Fibroblast of lung (primary cell): ENCODE results near the gene ITFG2. TPM values are rescaled to one million over a fixed set of nuclear protein-coding genes. Genes with fewer than 3 reads are reported as not detected.

Experiments
- DNase-seq, 2 donors: peaks; one replicate each; pipeline versions ENCODE4 v3.0.0 to v3.0.0-alpha.2; 2010; ENCODE audit warnings: low read depth in 2 of 2
- H2AFZ ChIP-seq: 2 replicates; pipeline ENCODE4 v1.5.1; 2012; ENCODE audit warnings: low read length, control low read depth, inconsistent platforms
- H3K27ac ChIP-seq: 2 replicates; pipeline ENCODE4 v1.5.1; 2011; ENCODE audit warnings: low read length, control low read depth; ENCODE audit not compliant: insufficient read depth
- H3K27me3 ChIP-seq: 2 replicates; pipeline ENCODE4 v1.5.1; 2011; ENCODE audit warnings: mild to moderate bottlenecking, low read length; ENCODE audit not compliant: control insufficient read depth, insufficient read depth
- H3K36me3 ChIP-seq: 2 replicates; pipeline ENCODE4 v1.5.1; 2011; ENCODE audit warnings: low read length; ENCODE audit not compliant: control insufficient read depth, insufficient read depth
- H3K4me1 ChIP-seq: 2 replicates; pipeline ENCODE4 v1.5.1; 2011; ENCODE audit warnings: low read length; ENCODE audit not compliant: control insufficient read depth, insufficient read depth; ENCODE audit errors: extremely low read depth
- H3K4me2 ChIP-seq: 2 replicates; pipeline ENCODE4 v1.5.1; 2011; ENCODE audit warnings: low read length, control low read depth; ENCODE audit not compliant: insufficient read depth; ENCODE audit errors: extremely low read depth
- H3K4me3 ChIP-seq, 4 experiments: fragments of 200-600 bp in 1 of 4; sonication (generic) in 1 of 4; replicated peaks in 1 of 4; 2 replicates each; pipeline ENCODE4 v1.5.1; 2011 to 2016; ENCODE audit warnings: low read length in 4 of 4, low read depth in 3 of 4, mild to moderate bottlenecking in 3 of 4, control low read depth in 2 of 4, inconsistent platforms in 1 of 4, mixed read lengths in 1 of 4; ENCODE audit not compliant: insufficient read depth in 1 of 4; ENCODE audit errors: control extremely low read depth in 1 of 4
- H3K79me2 ChIP-seq: 2 replicates; pipeline ENCODE4 v1.5.1; 2012; ENCODE audit warnings: mild to moderate bottlenecking, low read length, inconsistent platforms; ENCODE audit not compliant: control insufficient read depth, insufficient read depth
- H3K9ac ChIP-seq: 2 replicates; pipeline ENCODE4 v1.5.1; 2011; ENCODE audit warnings: mild to moderate bottlenecking, low read length, control low read depth; ENCODE audit not compliant: insufficient read depth
- H3K9me3 ChIP-seq: 2 replicates; pipeline ENCODE4 v1.5.1; 2012; ENCODE audit warnings: low read depth, low read length; ENCODE audit not compliant: control insufficient read depth, insufficient read depth
- H4K20me1 ChIP-seq: 2 replicates; pipeline ENCODE4 v1.5.1; 2011; ENCODE audit warnings: low read length; ENCODE audit not compliant: control insufficient read depth, insufficient read depth; ENCODE audit errors: extremely low read depth
- EZH2 ChIP-seq: IDR thresholded peaks from 2 replicates; pipeline ENCODE4 v1.5.1; 2012; ENCODE audit warnings: low read length, control low read depth, mild to moderate bottlenecking; ENCODE audit errors: missing control alignments
- polyA plus RNA-seq, 2 donors: library from polyadenylated mRNA; depleted of rRNA in 1 of 2; stranded (reverse) in 1 of 2; unstranded in 1 of 2; fragments of >200 nt; gene quantifications; 2 replicates each; pipeline ENCODE4 v1.2.1, GENCODE V29; 2011 to 2012; ENCODE audit warnings: missing spikeins in 1 of 2
- total RNA-seq: library from RNA; depleted of rRNA; stranded (reverse); fragments of >200 nt; gene quantifications from 2 replicates; pipeline ENCODE4 v1.2.1, GENCODE V29; 2014
- TF ChIP-seq, protein P1 (sequence below), 2 donors: IDR thresholded peaks in 1 of 2; conservative IDR thresholded peaks in 1 of 2; 1 replicate in 1 of 2; 2 replicates in 1 of 2; pipeline ENCODE4 v1.5.1; 2011 to 2012; ENCODE audit warnings: low read length in 2 of 2, control low read depth in 1 of 2, inconsistent platforms in 1 of 2, low read depth in 1 of 2, mild to moderate bottlenecking in 1 of 2

The ITFG2 gene
- total and polyA plus RNA-seq, 2 donors (not counting 1 experiment from before 2014, with no cell fraction given), result 13.5 to 18.2 TPM

DNA sequence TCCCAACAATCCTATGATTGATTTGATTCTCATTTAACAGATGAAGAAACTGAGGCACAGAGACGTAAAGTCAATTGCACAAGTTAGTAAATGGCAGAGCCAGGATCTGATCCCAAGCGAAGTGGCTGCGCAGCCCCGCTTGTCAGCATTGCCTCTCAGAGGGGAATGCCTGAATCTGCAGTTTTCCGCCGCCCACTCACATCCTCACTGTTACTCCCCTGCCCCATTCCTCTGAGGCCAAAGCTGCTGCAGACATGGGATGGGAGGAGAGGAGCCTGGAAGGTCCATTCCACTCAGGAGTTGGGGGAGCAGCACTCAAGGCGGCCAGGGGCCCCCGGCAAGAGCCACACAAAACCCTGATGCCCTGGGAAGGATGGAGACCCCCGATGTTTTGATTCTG, 21.3 kb downstream of the ITFG2 start:
- peak in 1 of 2 donors; percentile 32 for DNase-seq
- Histone ChIP-seq H3K36me3 (no peaks in the 10 kb centered on the region), H2AFZ (no peak overlapping the region), H3K4me3 (no peak overlapping the region), H3K4me2 (no peak overlapping the region), H3K9ac (no peak overlapping the region), H3K27me3 (no peaks in the 10 kb centered on the region), H3K9me3 (no peaks in the 10 kb centered on the region), H3K79me2 (no peaks in the 10 kb centered on the region), H3K27ac (no peak overlapping the region), H4K20me1 (no peaks in the 10 kb centered on the region), H3K4me1 (no peaks in the 10 kb centered on the region)
- TF ChIP-seq, protein P1, sequence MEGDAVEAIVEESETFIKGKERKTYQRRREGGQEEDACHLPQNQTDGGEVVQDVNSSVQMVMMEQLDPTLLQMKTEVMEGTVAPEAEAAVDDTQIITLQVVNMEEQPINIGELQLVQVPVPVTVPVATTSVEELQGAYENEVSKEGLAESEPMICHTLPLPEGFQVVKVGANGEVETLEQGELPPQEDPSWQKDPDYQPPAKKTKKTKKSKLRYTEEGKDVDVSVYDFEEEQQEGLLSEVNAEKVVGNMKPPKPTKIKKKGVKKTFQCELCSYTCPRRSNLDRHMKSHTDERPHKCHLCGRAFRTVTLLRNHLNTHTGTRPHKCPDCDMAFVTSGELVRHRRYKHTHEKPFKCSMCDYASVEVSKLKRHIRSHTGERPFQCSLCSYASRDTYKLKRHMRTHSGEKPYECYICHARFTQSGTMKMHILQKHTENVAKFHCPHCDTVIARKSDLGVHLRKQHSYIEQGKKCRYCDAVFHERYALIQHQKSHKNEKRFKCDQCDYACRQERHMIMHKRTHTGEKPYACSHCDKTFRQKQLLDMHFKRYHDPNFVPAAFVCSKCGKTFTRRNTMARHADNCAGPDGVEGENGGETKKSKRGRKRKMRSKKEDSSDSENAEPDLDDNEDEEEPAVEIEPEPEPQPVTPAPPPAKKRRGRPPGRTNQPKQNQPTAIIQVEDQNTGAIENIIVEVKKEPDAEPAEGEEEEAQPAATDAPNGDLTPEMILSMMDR (conservative IDR thresholded peaks at IDR 0.05 in 1 of 2, IDR thresholded peaks at IDR 0.05 in 1 of 2; ENCODE audit: low read depth in 1 of 2, low read length in 2 of 2), result no peak
- no peak for TF ChIP-seq EZH2

DNA sequence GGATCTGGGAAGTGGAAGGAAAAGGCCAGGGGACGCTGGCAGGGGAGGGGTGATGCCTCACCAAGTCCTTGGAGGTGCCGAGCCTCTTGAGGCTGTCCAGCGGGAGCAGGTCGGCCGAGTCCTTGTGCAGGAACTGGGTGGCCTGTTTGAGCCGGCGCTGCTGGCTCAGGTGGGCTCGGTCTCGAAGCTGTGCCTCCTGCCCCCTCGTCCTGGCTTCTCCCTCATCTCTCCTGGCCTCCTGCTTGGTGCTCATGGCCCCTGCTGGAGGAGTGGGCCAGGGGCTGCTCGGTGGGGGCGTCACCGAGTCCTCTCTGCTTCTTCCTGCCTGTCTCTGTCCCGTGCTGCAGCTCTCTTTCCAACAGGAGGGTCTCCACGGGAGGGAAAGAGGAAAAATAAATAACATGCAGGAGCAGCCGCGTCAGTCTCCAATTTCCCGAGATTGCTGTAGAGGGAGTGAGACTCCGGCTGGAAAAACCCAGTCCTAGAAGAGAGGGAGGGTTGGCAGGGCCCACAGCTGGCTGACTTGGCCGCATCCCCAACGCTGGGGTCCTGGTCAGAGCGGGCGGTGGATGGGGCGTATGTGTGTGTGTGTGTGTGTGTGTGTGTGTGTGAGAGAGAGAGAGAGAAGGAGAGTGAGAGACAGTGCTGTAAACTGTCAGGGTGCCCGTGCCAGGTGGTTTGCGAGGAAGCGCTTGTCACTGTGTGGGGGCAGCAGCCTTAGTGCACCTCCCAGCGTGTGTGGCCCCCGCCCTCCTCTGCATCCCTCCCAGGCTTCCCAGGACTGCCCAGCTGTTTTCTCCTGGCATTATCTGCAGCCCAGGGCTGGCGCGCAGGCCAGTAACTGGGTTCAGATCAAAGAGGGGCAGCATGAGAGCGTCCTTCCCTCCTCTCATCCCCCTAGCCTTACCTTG, 22.4 kb downstream of the ITFG2 start, which contains the start of gene NRIP2:
NRIP2 (minus strand) TSS at position 455 of the 911 bp plus-strand sequence; CDS start at position 403, 52 bp downstream.
- Histone ChIP-seq H3K79me2 (no peaks in the 10 kb centered on the region), H3K9ac (no peak within 1 kb of the TSS), H3K36me3 (no peaks in the 10 kb centered on the region), H3K27me3 (no peaks in the 10 kb centered on the region), H3K4me3 (peak within 1 kb of the TSS in 2 of 4 experiments; percentile 10 to 33), H3K4me2 (peak within 1 kb of the TSS; percentile 40), H3K27ac (no peak within 1 kb of the TSS), H4K20me1 (no peaks in the 10 kb centered on the region), H2AFZ (no peak within 1 kb of the TSS), H3K9me3 (no peaks in the 10 kb centered on the region), H3K4me1 (no peaks in the 10 kb centered on the region)
- DNase-seq, result peak; percentile 63 to 86
- TF ChIP-seq, protein P1 (conservative IDR thresholded peaks at IDR 0.05 in 1 of 2, IDR thresholded peaks at IDR 0.05 in 1 of 2; ENCODE audit: low read depth in 1 of 2, low read length in 2 of 2), result peak in 1 of 2 donors; percentile 44
- no peak for TF ChIP-seq EZH2

DNA sequence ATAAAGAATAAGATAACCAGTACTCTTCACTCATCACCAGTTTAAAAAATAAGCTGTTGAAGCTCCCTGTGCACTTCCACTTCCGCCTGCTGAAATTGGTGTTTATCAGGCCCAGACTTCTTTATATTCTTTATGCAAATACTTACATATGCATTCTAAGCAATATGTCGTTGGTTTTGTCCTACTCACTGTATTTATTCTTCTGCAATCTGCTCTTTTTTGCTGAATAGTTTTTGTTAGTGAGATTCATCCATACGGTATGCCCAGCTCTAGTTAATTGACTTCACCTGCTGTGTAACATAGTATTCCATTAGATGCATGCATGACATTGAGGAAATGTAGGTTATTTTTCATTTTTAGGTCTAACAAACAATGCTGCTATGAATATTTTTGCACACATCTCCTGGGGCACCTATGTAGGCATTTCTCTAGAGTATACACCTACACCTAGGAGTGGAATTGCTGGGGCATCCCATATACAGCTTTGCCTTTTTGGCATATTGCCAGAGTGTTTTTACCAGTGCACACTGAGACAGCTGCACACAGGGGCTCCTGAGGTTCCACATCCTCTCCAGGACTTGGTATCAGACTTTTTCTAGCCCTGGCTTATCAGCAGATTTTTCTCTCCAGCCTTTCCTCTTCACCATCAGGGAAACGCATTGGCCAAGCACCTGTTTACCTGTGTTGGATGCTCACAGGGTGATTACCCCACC, 23.4 kb downstream of the ITFG2 start:
- no peaks in the 10 kb centered on the region for H3K27me3 ChIP-seq
- no peaks in the 10 kb centered on the region for H3K4me1 ChIP-seq
- no peak for TF ChIP-seq EZH2
- TF ChIP-seq, protein P1 (conservative IDR thresholded peaks at IDR 0.05 in 1 of 2, IDR thresholded peaks at IDR 0.05 in 1 of 2; ENCODE audit: low read depth in 1 of 2, low read length in 2 of 2), result no peak
- H3K27ac ChIP-seq, result no peak overlapping the region
- no peak overlapping the region for H3K4me2 ChIP-seq
- no peaks in the 10 kb centered on the region for H3K79me2 ChIP-seq
- no peak overlapping the region for H3K9ac ChIP-seq
- H4K20me1 ChIP-seq, result no peaks in the 10 kb centered on the region
- no peaks in the 10 kb centered on the region for H3K9me3 ChIP-seq
- no peaks in the 10 kb centered on the region for H3K36me3 ChIP-seq
- no peak for DNase-seq
- no peak overlapping the region for H3K4me3 ChIP-seq
- no peak overlapping the region for H2AFZ ChIP-seq
